HT-29 (cell line): Measurements from ENCODE around the gene SDK1. TPM values are rescaled to one million over a fixed set of nuclear protein-coding genes. Genes with fewer than 3 reads are reported as not detected.

ENCODE experiments used
- DNase-seq: peaks from one replicate; pipeline ENCODE4 v3.0.0-alpha.2; 2015; ENCODE audit warnings: low spot score
- total RNA-seq: library from RNA; depleted of rRNA; stranded (reverse); fragments of >200 nt; shearing (Covaris generic); gene quantifications from 2 replicates; pipeline ENCODE4 v1.2.3, GENCODE V29; 2014

Gene SDK1
- total RNA-seq, 1 experiment from 2014 or later: not detected

DNA sequence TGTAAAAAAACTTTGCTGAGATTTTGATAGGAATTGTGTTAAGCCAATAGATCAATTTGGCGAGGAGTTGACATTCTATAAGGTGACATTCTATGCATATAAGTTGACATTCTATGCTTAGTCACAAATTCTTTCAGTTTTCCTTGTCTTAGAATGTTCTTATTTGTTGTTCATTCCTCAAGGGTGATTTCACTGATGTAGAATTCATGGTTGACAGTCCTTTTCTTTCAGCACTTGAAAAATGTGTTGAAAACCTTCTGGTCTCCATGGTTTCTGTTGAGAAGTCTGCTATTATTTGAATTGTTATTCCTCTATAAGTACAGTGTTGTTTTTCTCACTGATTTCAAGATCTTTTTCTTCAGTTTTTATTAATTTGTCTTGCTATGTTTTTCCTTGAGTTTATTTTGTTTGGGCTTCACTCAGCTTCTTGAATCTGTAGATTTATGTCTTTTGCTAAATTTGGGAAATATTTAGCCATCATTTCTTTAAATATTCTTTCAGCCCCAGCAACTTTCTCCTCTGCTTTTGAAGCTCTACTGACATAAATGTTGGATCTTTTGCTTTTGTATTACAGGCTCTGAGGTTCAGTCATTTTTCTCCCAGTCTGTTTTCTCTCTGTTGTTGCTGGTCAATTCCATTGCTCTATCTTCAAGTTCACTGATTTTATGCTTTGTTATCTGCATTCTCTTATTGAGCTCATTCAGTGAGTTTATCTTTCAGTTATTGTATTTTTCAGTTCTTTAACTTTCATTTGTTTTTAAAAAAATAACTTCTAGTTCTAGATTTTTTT, 154.9 kb downstream of the SDK1 start:
- no peak for DNase-seq

DNA sequence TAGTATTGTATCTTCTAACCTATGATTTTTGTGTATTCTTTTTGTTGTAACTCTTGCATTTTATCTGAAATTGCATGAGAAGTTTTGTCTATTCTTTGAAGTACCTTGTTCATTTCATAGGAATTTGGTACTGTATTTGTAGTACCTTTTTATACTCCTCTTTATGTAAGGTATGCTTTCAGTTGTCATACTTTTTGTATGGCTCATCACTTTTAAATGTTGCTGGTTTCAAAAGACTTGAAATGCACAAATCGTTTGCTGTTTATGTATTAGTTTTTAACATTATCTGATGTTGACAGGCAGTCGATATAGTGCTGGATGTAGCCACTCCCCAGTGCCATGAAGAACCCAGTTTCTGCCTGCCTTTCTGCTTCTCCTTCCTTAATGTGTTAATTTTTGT, 158.1 kb downstream of the SDK1 start:
- DNase-seq: no peak

DNA sequence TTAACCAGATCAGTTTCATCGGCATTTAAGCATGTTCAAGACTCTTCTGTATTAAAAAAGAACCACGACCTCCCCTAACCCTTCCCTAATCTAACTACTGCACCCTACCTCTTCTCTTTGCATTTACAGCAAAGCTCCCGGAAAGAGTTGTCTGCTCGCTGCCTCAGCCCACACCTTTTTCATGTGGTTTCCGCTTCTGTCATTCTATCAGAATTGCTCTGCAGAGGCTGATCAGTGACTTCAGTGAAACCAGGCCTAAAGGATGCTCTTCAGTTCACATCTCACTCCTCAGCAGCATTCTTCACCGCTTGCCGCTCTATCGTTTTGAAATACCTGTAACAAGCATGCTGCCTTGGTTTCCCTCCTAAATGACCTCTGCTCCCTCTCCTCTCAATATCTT, 160.9 kb downstream of the SDK1 start:
- no peak for DNase-seq

DNA sequence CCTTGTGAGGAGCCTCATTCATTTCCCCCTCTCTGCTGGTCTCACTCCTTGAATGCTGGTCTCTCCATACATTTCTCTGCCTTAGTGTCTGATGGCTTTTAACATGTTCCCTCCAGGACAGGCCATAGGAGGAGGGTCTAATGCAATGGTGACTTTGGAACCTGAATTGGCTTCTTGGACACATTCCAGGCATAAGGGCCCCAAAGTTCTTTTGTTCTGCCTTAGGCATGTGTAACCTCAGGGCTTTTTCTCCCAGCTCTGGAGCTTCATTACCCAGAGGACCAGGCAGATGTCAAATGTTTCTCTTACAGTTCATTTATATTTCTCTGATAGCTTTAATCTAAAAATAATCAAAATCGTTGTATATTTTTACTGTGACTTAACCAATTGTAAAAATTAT, 162.6 kb downstream of the SDK1 start:
- DNase-seq: no peak

DNA sequence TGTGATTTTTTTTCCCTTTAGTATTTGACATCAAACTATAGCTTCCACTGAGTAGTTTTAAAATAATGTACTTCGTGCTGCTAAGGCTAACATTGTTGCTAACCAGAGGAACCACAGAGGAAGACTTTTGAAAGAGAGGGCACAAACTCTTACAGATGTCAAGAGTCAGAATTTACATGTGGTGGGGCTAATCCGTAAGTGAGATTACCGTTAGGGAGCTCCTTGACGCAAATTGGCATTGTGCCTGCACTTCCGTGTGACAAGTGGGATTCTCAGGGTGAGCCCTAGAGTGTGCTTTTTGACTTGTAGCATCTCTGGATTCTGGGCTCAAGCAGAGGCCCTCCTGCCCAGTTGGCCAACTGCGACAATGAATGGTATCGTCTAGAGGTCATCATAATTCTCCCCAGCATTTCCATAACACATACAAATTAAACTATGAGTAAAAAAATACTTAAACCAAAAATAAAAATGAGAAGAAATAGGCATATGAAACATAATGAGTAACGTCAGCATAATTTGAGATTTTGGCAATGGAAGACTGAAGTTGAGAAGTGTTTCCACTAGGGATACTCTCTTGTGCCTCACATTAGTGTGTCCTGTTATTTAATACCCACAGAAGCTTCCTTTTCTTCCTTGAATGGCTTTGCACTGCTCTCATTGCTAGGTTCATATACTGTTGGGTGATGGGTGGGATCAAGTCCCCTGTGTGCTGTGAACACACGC, 164.0 kb downstream of the SDK1 start:
- DNase-seq: no peak

DNA sequence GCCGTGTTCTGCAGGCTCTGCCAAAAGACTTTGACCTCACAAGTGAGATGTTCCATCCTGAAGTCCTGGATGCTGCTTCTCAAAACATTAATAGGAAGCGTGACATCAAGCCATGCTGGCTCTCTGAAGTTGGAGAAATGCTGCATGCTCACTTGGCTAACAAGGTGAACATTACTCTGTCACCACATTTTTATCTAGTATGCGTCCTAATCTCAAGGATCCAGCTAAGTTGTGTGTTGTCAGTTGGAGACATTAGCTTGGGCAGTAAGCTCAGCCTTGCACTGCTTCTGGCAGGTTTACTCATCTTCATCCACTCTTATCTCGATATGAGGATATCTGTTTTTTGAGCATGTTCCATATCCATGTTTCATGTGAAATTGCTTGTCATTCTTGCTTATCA, 165.2 kb downstream of the SDK1 start:
- DNase-seq: no peak

DNA sequence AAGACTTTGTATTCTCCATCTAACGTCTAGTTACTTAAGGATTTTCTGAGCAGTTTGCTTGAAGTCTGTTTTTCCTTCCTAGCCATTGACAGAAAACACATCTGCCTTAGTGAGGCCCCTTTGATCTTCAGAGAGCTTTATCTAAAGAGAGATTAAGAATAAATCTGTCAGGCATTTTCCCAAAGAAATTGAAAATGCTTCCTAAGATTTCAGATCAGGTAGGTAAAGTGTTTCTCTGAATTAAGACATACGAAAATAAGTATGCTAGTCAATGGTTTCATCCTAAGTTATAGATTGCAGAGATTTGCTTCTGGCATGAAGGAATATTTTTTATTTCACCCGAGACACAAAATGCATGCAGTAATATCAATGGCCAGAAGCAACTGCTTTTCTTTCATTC, 168.6 kb downstream of the SDK1 start:
- DNase-seq: no peak

DNA sequence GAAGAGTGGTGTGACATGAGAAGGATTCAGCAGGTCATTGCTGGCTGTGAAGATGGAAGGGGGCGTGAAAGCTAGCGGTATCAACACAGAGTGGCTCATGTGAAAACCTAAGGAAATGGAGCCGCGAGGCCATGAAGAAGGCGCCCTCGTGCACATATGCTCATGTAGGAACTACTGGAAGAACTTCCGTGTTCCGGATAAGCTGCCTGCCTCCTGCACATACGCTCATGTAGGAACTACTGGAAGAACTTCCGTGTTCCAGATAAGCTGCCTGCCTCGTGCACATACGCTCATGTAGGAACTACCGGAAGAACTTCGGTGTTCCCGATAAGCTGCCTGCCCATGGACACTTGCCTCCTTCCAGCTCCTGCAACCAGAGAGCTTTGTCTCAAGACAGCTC, 179.1 kb downstream of the SDK1 start:
- no peak for DNase-seq

DNA sequence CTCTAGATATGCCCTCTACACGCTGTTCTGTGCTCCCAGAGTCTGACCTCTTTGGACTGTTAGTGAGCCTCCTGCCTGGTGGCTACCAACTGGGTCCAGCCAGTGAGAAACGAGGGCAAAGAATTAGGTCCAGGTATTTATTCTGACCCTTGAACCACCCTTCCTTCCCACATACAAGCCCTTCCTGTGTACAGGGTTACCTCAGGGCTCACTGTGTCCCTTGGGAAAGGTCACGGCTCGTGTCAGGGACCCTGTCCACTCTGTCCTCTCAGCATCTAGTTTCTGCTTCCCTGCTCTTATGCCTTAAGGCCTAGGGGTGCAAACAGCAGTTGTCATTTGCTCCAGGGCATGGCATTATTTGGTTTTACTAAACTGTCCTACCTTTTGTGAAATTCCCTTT, 180.4 kb downstream of the SDK1 start:
- DNase-seq: no peak

DNA sequence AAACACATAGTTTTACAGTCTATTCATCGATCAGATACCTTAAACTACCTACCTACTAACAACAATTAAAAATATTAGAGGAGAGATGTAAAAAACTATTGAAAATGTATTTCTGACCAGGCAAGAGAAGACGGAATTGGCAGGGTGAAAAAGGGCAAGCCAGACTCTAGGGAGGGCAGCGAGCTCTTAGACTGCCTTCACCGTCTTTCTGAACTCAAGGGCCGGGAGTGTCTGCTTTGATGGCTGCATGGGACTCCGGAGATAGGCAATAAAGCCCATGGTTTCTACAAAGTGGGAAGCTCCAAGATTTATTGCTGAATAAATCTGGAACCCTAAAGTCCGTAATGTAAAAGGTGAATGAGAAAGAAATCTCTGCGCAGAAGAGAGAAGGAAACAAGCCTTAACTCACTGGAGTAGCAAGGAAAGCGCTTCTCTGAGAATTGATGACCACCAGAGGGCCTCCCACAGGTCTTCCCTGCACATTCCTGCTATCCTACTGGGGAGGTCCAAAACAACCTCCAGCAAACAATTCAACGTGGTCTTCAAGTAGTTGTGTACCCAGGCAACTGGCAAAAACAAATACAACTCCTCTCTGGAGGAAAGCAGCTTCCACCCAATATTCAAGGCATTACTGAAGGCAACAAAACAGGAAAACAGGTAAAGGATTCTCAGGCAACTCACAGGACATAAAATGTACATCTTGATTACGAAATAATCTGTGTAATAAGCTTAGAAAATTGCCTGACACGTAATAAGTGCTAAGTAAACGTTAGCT, 181.3 kb downstream of the SDK1 start:
- DNase-seq: peak; percentile 64

DNA sequence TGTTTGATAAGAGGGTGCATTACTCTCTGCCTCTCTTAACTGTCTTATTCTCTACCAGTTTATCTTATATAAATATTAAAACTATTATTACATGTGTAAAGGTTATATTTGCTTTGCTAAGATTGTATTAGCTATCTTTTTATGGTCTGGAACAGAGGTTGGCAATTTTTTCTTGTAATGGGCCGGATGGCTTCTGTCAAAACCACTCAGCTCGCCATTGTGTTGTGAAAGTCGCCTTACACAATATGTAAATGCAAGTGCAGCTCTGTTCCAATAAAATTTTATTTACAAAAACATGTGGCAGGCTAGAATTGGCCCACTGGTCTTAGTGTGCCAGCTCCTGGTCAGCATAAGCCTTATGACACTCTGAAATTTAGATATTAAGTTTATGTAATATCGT, 185.8 kb downstream of the SDK1 start:
- no peak for DNase-seq

DNA sequence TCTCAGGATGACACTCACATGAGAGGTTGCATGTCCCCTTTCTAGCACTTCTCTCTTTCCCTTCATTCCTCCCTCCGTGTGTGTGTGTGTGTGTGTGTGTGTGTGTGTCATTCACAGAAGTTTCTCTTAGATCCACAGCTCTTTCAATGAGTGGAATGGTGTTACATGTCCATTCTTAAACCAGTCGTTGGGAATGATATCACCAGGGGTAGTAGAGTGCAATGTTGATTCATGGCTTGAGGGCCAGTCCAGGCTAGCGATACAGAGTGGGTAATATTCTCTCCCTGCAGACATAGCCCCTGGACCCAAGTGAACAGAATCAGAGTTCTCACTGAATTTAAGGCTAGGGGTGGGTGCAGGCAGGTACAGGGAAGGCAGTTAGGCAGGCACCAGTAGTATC, 187.8 kb downstream of the SDK1 start:
- DNase-seq: no peak

DNA sequence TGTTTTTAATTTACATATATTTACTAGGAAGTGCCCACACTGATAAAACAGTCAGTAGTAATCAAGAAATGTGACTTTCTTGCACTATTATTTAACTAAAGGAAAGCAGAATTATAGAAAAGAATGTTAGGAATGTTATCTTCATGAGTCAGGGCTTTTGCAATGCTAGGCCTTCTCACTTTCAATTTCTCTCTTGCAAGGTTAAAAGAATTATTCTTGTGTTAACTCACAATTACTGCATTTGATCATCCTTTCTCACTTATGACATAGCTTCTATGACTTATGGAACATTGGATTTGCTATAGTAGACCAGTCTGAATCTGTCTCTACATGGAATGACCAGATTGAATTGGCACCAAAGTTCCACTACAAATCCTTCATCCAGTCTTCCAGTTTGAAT, 192.4 kb downstream of the SDK1 start:
- DNase-seq: no peak

DNA sequence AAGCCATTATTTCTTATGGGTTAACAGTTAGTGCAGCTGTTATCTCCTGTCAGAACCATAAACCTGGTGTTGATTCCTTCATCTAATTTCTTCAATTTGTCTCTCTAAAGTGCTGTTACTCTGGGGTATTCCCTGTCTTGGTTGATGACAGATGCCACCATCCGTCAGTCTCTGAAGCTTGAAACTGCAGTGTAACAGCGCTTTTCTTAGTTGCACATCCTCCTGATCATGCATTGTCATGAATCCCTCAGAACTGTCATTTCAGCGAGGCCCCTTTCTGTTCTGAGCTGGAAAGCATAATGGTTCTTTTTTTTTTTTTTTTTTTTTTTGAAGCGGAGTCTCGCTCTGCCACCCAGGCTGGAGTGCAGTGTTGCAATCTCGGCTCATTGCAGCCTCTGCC, 193.9 kb downstream of the SDK1 start:
- DNase-seq: no peak

DNA sequence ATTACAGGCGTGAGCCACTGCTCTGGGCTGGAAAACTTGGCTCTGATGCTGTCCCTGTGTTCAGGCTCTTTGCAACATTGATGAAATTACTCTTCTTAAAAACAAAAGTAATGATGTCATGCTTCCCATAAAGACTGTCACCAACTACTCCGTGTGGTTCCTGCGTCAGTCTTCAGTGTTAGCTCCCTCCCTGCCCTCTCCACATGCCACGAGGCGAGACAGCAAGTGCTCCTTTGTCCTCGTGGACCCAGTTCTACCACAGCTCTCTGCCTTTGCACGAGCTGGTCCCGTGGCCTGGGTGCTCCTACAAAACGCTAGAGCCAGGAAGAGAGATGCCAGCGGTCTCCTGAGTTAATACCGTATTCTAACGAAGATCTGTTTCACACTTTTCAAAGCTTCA, 194.5 kb downstream of the SDK1 start:
- no peak for DNase-seq

DNA sequence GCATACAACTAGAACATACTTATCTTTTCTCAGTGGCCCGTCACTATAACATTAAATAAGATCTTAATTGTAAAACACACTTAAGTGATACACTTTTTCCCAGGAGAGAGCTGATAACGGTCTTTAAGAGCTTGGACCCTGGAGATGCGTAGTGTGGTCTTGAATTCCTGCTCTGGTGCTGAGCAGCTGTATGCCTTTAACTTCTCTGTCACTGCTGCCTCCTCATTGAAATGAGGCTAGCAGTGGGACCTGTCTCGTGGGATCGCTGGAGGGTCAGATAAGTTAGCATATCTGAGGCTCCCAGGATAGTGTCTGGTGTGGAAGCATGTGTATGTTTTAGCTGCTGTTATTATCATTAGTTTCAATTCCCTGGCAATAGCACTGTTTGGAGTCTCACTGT, 194.9 kb downstream of the SDK1 start:
- no peak for DNase-seq

DNA sequence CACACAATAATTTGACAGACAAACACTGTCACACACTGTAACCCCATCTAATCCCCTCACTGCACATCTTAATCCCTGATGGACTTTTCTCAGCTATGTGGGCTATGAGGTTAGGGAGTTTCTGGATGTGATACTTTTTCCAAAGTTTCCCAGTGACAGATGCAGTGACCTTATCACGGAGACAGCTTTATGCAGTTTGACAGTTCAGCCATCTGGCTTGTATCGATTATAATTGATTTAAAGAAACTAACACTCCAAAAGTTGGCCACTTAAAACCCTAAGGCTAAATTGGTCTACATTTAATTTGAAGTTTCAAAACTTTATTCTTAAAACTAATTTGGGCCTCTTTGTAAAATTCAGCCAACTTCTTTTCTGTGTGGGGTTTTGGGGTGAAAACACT, 196.7 kb downstream of the SDK1 start:
- no peak for DNase-seq

DNA sequence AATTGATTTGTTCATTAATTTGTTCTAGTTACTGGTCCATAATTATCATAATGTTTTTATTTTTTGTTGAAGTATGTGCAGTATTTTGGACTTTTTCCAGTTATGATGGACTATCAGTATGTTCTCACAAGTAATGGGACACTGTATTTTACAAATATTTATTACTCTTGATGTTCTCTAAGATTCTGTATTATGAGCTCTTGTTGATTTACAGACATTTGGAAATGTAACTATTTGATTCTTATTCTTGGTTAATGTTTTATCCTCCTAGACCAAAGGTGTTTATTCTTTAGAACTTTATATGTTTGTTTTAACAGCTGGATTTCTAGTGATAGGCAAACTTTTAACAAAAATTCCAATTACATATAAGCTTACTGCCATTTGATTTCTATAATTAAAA, 200.6 kb downstream of the SDK1 start:
- DNase-seq: no peak

DNA sequence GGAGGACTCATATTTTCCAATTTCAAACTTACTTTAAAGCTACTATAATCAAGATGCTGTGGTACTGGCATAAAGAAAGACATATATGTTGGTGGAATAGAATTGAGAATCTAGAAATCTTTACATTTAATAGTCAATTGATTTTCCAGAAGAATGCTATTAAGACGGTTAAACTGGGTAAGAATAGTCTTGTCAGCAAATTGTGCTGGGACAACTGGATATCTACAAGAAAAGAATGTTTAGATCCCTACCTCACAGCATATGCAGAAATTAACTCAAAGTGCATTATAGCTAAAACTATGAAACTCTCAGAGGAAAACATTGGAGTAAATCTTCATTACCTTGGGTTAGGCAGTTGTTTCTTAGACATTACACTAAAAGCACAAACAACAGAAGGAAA, 203.3 kb downstream of the SDK1 start:
- no peak for DNase-seq

DNA sequence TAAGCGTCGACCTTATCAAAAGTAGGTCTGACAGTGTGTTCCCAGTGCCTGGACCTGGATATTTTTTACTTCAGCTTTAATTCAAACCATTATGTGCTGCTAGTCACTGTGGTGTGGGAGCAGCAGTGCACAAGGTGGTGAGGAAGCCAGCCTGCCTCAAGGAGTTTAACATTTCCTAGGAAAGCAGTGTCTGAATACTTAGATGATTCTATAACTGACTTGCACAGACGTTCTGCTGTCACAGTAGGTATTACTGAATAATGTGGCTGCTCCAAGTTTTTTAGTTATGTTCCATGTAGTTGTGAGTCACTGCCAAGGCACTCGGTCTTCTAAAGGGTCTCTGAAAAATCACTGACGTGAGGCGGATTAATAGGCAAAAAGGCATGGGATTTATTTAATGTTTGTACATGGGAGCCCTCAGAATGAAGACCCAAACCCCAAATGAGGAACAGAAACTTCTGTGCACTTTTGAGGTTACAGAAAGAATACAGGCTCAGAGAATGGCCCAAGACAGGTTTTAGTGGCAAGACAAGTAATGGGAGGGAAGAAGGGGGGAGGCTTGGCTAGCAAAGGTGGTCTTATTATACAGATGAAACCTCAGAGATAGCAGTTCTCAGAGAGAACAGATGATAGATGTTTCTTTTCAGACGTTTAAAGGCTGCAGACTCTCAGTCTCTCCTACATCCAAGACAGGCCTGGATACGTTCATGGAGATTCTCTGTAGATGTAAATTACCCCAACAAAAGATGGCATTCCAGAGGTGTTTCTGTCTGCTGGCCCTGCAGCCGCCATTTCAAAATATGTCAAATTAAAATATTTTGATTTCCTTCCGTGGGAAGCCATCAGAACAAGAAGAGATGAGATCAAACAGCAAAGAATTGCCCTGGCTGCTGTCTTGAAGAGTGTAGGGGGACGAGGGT, 209.3 kb downstream of the SDK1 start:
- DNase-seq: no peak

DNA sequence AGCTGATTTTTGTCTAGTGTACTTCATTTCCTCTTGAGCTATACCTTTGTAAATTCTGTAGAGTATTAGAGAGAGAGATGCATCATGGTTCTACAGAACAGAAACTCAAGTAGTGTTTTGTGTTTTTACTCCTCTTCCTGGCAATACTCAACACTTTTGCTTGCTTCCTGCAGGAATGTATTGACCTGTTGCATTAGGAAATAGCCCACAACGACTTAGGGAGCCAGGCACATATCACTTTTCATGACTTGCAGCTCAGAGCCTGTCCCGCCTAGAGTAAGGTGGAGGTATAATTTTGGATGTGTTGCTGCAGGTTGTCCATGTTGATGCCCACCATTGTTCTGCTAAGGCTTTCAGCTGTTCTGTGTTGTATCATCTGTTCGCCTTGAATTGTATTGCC, 216.3 kb downstream of the SDK1 start:
- DNase-seq: no peak

DNA sequence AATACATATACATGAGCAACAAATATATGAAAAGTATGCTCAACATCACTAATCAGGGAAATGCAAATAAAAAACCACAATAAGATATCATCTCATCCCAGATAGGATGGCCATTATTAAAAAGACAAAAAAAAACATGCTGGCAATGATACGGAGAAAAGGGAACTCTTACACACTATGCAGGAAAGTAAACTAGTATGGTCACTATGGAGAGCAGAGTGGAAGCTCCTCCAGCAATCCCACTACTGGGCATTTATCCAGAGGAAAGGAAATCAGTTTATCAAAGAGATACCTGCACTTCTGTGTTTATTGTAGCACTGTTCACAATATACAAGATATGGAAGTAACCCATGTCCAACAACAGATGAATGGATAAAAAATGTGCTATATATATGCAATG, 217.5 kb downstream of the SDK1 start:
- DNase-seq: no peak
